ENCODE data around the gene RNF220. TPM values are rescaled to one million over a fixed set of nuclear protein-coding genes. Genes with fewer than 3 reads are reported as not detected.

RNF220 gene
- total RNA-seq, 6 donors from 2014 or later = 77.7 to 114 (median 91.1) TPM

- no peak for ATAC-seq (ENCODE audit: low FRiP score in 2 of 2)
- 66 to 84% methylated on average over 3 to 13 of the region's 14 CpGs for WGBS, 2 donors
- no peak for TF ChIP-seq POLR2AphosphoS5 (IDR thresholded peaks at IDR 0.05)
- TF ChIP-seq CTCF (IDR thresholded peaks at IDR 0.05) = no peak
- no peak for TF ChIP-seq EP300 (IDR thresholded peaks at IDR 0.05)
- no peak for TF ChIP-seq POLR2A (IDR thresholded peaks at IDR 0.05)
- DNase-seq = no peak
- Histone ChIP-seq H3K27me3 (no peaks in the 10 kb centered on the region), H3K9me3 (no peaks in the 10 kb centered on the region), H3K4me3 (no peak overlapping the region), H3K36me3 (no peaks in the 10 kb centered on the region), H3K4me1 (no peaks in the 10 kb centered on the region), H3K27ac (no peak overlapping the region)
Observed at GRCh38 chr1:44542420-44543063, 137.5 kb downstream of the RNF220 start.

- no peak overlapping the region for H3K4me3 ChIP-seq
- H3K36me3 ChIP-seq = no peaks in the 10 kb centered on the region
- no peak for ATAC-seq (ENCODE audit: low FRiP score in 2 of 2)
- H3K4me1 ChIP-seq = no peaks in the 10 kb centered on the region
- WGBS, 2 donors = 36 to 38% methylated on average over 10 to 12 of the region's 15 CpGs
- no peaks in the 10 kb centered on the region for H3K9me3 ChIP-seq
- no peak overlapping the region for H3K27ac ChIP-seq
- H3K27me3 ChIP-seq = no peaks in the 10 kb centered on the region
- DNase-seq = no peak
- TF ChIP-seq POLR2A (IDR thresholded peaks at IDR 0.05) (no peak), CTCF (IDR thresholded peaks at IDR 0.05) (no peak), EP300 (IDR thresholded peaks at IDR 0.05) (no peak), POLR2AphosphoS5 (IDR thresholded peaks at IDR 0.05) (no peak)
Observed at GRCh38 chr1:44543064-44543744, 138.1 kb downstream of the RNF220 start.

- Histone ChIP-seq H3K4me3 (no peak overlapping the region), H3K9me3 (no peaks in the 10 kb centered on the region), H3K36me3 (no peaks in the 10 kb centered on the region), H3K27me3 (no peaks in the 10 kb centered on the region), H3K27ac (no peak overlapping the region), H3K4me1 (no peaks in the 10 kb centered on the region)
- TF ChIP-seq POLR2A (IDR thresholded peaks at IDR 0.05) (no peak), EP300 (IDR thresholded peaks at IDR 0.05) (no peak), CTCF (IDR thresholded peaks at IDR 0.05) (no peak)
- no peak for ATAC-seq (ENCODE audit: low FRiP score in 2 of 2)
- no peak for DNase-seq
- whole genome bisulfite sequencing, 2 donors = 81 to 84% methylated on average over 3 to 7 of the region's 7 CpGs
Observed at GRCh38 chr1:44543786-44544185, 138.7 kb downstream of the RNF220 start.

- Histone ChIP-seq H3K27me3 (no peaks in the 10 kb centered on the region), H3K4me1 (no peaks in the 10 kb centered on the region), H3K4me3 (no peak overlapping the region), H3K9me3 (no peaks in the 10 kb centered on the region), H3K27ac (no peak overlapping the region), H3K36me3 (no peaks in the 10 kb centered on the region)
- ATAC-seq (ENCODE audit: low FRiP score in 2 of 2) (no peak), DNase-seq (no peak)
- TF ChIP-seq POLR2A (IDR thresholded peaks at IDR 0.05) (no peak), EP300 (IDR thresholded peaks at IDR 0.05) (no peak), CTCF (IDR thresholded peaks at IDR 0.05) (no peak), POLR2AphosphoS5 (IDR thresholded peaks at IDR 0.05) (no peak)
- 74 to 80% methylated on average over 9 of the region's 9 CpGs for WGBS, 2 donors
Observed at GRCh38 chr1:44544960-44545359, 139.9 kb downstream of the RNF220 start.

- H3K27me3 ChIP-seq = no peaks in the 10 kb centered on the region
- ATAC-seq (ENCODE audit: low FRiP score in 2 of 2) (no peak), DNase-seq (no peak)
- H3K36me3 ChIP-seq = no peaks in the 10 kb centered on the region
- H3K9me3 ChIP-seq = no peaks in the 10 kb centered on the region
- H3K4me1 ChIP-seq = no peaks in the 10 kb centered on the region
- H3K4me3 ChIP-seq = no peak overlapping the region
- 72 to 84% methylated on average over 6 of the region's 6 CpGs for whole genome bisulfite sequencing, 2 donors
- TF ChIP-seq POLR2A (IDR thresholded peaks at IDR 0.05) (no peak), EP300 (IDR thresholded peaks at IDR 0.05) (no peak), POLR2AphosphoS5 (IDR thresholded peaks at IDR 0.05) (no peak)
- no peak overlapping the region for H3K27ac ChIP-seq
Observed at GRCh38 chr1:44545961-44546360, 140.9 kb downstream of the RNF220 start.
